A172 (cell line): ENCODE measurements around the gene PRSS22. TPM values are rescaled to one million over a fixed set of nuclear protein-coding genes. Genes with fewer than 3 reads are reported as not detected.

Experiments
- DNase-seq: peaks from one replicate; pipeline ENCODE4 v3.0.0-alpha.2; 2015; ENCODE audit warnings: low spot score
- total RNA-seq: library from RNA; depleted of rRNA; stranded (reverse); fragments of >200 nt; shearing (Covaris generic); gene quantifications from 2 replicates; pipeline ENCODE4 v1.2.3, GENCODE V29; 2014; rRNA removed

The PRSS22 gene, protein sequence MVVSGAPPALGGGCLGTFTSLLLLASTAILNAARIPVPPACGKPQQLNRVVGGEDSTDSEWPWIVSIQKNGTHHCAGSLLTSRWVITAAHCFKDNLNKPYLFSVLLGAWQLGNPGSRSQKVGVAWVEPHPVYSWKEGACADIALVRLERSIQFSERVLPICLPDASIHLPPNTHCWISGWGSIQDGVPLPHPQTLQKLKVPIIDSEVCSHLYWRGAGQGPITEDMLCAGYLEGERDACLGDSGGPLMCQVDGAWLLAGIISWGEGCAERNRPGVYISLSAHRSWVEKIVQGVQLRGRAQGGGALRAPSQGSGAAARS
- not detected in 2 replicates for total RNA-seq

GRCh38 chr16:2857451-2858244 is at the start of gene PRSS22:
Gene PRSS22 (minus strand): TSS chr16:2858170. CDS start chr16:2858104, 66 bp downstream.
- DNase-seq = no peak

GRCh38 chr16:2907084-2907753 is 49.2 kb upstream of the PRSS22 start:
- DNase-seq = peak; percentile 53

- DNase-seq = no peak
These were observed 48.0 kb upstream of the PRSS22 start for GRCh38 chr16:2905988-2906387.

DNA sequence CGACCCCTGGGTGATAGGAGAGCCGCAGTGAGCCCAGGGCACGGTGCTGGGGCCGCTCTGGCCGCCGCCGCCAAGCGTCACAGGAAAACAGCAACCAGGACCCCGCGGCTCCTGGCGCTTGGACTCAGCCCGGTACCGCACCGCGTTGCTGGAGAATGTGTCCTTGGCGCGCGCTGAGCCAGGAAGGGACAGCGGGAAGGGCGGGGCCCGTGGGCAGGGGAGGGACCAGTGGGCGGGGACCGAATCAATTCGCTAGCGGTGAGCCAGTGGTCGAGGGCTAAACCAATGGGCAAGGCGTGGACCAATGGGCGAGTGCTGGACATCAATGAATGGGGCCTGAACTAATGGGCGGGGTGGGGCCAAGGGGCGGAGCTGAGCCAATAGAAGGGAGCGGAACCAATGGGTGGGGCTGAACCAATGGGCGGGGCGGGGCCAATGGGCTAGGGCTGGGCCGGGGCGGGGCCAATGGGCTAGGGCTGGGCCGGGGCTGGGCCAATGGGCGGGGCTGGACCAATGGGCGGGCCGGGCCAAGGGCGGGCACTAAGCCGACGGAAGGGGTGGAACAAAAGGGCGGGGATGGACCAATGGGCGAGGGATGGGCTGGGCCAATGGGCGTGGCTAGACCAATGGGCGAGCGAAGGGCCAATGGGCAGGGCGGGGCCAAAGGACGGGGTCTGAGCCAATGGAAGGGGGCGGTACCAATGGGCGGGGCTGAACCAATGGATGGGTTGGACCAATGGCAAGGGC is 47.4 kb upstream of the PRSS22 start:
- peak; percentile 99 for DNase-seq

- DNase-seq = no peak
These were observed 46.9 kb upstream of the PRSS22 start for GRCh38 chr16:2904922-2905240.

DNA sequence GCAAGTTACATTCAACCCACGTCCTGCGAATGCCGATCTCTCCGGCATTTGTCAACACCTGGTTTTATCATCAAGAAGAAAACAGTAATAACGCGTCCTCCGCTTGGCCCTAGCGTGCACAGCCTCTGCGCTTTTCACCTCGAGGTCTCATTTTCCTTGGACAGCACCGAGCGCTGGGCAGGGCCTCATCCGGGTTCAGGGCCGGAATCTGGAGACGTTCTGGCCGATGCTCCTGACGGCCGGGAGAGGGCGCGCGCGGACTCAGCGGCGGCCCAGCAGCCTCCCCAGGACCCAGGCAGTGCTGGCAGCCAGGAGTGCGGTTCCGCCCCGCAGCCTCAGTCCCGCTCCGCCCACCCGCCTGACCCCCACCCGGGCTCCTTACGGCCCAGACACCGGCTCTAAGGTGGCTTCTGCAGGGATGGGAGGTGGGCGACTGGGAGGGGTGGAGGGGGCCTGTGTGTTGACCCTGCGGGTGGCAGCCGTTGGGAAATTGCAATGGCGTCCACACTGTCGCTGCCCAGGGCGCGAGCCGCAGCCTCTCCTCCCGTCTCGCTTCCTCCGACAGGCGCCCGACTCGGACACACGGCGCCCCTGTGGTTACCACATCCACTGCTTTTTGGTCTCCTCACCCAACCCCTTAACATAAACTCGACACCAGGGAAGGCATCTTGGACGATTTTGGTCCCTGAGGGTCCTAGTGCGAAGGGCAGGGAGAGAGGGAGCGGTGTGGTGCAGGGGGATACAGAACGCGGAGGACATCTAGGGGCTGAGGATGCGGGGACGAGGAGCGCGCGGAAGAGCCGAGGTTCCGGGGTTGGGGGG is 46.3 kb upstream of the PRSS22 start:
- peak; percentile 77 for DNase-seq

DNA sequence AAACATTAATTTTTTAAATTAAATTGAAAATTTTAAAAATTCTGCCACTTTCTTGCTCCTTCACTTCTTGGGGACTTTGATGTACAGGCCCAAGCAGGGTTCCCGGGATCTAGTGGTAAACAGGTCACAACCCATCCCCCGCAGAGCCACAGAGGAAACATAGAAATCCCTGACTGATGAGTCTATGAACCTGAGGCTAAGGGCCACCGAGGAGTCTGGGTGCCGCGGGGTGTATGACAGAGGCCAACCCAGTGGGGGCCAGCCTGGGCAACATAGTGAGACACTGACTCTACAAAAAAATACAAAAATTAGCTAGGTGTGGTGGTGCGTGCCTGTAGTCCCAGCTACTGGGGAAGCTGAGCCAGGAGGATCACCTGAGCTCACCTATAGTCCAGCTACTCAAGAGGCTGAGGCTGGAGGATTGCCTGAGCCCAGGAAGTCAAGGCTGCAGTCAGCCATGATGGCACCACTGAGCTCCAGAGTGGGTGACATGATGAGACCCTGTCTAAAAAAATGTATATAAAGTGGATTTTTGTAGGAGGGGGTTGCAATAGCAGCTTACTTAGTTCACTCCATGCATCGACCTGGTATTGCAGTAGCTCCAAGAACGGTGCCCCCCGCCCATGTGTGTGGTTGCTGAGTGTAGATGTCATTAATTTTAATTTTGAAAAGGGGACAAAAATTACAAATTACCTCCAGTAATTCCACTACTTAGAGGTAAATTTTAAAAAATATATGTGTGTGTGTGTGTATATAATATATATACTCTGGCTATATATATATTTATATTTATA is 44.6 kb upstream of the PRSS22 start:
- no peak for DNase-seq

- DNase-seq = no peak
These were observed 42.6 kb upstream of the PRSS22 start for GRCh38 chr16:2900526-2901075.

DNA sequence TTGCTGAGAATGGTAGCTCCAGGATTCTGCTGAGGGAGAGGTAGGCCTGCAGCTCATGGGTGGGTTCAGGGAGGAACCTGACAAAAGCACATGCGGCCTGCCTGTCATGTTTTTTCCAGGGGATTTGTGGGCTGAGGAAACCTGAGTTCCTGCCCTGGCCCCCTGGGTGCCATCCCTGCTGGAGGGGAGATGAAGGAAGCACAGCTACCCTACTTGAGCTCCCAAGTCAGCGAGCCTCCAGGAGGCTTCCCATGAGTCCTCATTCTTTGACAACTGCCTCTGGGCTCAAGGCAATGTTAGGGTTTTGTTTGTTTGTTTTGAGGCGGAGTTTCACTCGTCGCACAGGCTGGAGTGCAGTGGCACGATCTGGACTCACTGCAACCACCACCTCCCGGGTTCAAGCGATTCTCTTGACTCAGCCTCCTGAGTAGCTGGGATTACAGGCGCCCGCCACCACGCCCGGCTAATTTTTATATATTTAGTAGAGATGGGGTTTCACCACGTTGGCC is 41.6 kb upstream of the PRSS22 start:
- no peak for DNase-seq

DNA sequence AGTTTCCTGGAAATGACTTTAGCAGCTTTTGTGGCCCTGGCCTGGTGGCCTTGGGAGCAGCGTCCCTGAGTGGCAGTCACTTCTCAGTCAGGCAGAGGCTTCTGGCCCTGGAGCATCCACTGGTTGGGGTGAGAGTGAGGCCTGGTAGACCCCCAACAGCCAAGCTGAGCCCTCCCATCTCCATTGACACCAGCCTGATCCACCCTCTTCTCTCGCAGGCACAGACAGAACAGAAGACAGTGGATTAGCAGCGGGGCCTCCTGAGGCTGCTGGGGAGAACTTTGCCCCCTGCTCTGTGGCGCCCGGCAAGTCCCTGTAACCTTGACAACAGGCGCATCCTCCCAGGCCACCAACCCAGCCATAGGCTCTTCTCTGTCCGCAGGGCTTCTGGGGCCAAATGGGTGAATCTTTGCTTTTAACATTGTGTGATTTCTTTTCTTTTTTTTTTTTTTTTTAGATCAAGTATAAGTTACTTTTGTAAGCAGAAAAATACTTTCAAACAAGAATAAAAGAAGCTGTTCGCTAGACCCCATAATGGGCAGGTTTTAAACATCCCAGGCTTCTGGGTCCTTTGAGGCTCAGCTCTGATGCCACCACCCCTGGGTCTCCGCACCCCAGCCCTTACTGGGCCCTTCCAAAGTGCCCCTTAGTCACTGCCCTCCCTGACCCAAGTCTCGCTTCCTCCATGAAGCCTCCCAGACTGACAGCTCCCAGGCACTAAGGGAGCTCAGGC is 41.0 kb upstream of the PRSS22 start:
- DNase-seq = no peak

GRCh38 chr16:2897110-2897509 is 39.1 kb upstream of the PRSS22 start:
- DNase-seq = peak; percentile 43

GRCh38 chr16:2896480-2897010 is 38.6 kb upstream of the PRSS22 start:
- DNase-seq = no peak

- peak; percentile 82 for DNase-seq
These were observed 37.8 kb upstream of the PRSS22 start for GRCh38 chr16:2895813-2896212.

- no peak for DNase-seq
These were observed 36.3 kb upstream of the PRSS22 start for GRCh38 chr16:2894231-2894630.

GRCh38 chr16:2884041-2884451 is 26.1 kb upstream of the PRSS22 start:
- DNase-seq = peak; percentile 48

GRCh38 chr16:2883458-2883908 is 25.5 kb upstream of the PRSS22 start:
- no peak for DNase-seq

DNA sequence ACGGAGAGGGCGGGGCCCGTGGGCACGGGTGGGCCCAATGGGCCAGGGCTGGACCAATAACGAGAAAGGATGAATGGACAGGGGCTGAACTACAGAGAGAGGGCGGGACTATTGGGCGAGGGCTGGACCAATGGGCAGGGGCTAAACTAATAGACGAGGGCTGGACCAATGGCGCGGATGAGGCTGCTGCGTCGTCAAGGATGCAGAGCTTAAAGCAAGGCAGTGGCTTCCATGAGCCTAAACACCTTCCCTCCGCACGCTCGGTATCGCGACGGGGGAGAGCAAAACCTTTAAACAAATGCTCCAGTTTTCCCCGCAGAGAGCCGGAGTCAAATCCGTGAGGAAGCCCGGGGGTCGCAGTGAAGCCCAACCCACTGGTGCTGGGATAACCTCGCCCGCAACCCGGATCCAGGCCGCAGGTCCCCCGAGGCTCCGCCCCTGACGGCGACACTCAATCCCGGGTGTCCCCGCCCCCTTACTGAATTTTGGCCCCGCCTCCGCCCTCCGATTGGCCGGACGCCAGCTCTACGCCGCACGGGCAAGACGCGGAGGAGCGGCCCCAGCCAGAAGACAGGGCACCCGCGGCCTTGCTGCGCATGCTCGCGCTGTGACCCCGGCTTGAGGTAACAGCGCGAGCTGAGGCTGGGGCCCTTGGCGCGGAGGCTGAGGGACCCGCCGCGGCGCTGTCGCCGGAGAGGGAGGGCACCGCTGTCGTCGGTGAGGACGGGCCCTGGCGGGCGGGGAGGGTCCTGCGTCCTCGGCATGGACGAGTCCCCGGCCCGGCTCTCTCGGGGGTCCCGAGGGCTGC is 24.9 kb upstream of the PRSS22 start, which contains the start of gene FLYWCH2:
FLYWCH2 (plus strand) TSS at position 566 of the 808 bp plus-strand sequence. CDS start 13,235 bp downstream, outside the sequence.
- peak; percentile 100 for DNase-seq
